SK-N-SH (cell line): Measurements from ENCODE around the gene SLC5A11. TPM values are rescaled to one million over a fixed set of nuclear protein-coding genes. Genes with fewer than 3 reads are reported as not detected.

Experiments used
- CTCF ChIA-PET: fragments of 300-600, 350-600 bp; formaldehyde crosslinking; extraction: SDS; loops from one replicate; lab custom pipeline; 2021; lab: Yijun Ruan, JAX
- POLR2A ChIA-PET: fragments of 350-600 bp; sonication (Branson Sonifier 250); formaldehyde crosslinking; extraction: SDS; loops from one replicate; lab custom pipeline; 2020; ENCODE audit warnings: antibody characterized with exemption, inconsistent platforms; lab: Yijun Ruan, JAX
- DNase-seq: peaks from one replicate; pipeline ENCODE4 v3.0.0; 2012
- H2AFZ ChIP-seq: fragments of 200-600 bp; sonication (generic); 2 replicates; pipeline ENCODE4 v1.8.1; 2016; ENCODE audit warnings: antibody characterized with exemption, mild to moderate bottlenecking, low read depth
- H3F3A ChIP-seq: fragments of 200-600 bp; sonication (generic); replicated peaks from 2 replicates; pipeline ENCODE3; 2016; ENCODE audit warnings: antibody characterized with exemption, mild to moderate bottlenecking; ENCODE audit not compliant: insufficient read depth
- H3K27ac ChIP-seq, 2 experiments: fragments of 200-500 bp in 1 of 2; fragments of 200-600 bp in 1 of 2; sonication (Bioruptor generic) in 1 of 2; sonication (generic), shearing (Covaris generic) in 1 of 2; 2 replicates each; pipeline versions ENCODE4 v1.5.1 to v1.6.1; 2014 to 2016; ENCODE audit warnings: low read depth in 2 of 2, inconsistent platforms in 1 of 2, low read length in 1 of 2, mild to moderate bottlenecking in 1 of 2, mixed read lengths in 1 of 2
- H3K27me3 ChIP-seq: fragments of 200-600 bp; sonication (generic), shearing (Covaris generic); 2 replicates; pipeline ENCODE4 v1.6.1; 2016; ENCODE audit warnings: mixed run types; ENCODE audit not compliant: insufficient read depth
- H3K36me3 ChIP-seq, 2 experiments: fragments of 200-500 bp in 1 of 2; fragments of 200-600 bp in 1 of 2; sonication (Bioruptor generic) in 1 of 2; sonication (generic) in 1 of 2; replicated peaks in 1 of 2; 2 replicates each; pipeline versions ENCODE3 to v1.5.1; 2014 to 2016; ENCODE audit warnings: low read length in 1 of 2, mild to moderate bottlenecking in 1 of 2; ENCODE audit not compliant: insufficient read depth in 2 of 2, control insufficient read depth in 1 of 2
- H3K4me1 ChIP-seq, 2 experiments: fragments of 200-500 bp in 1 of 2; fragments of 200-600 bp in 1 of 2; sonication (Bioruptor generic) in 1 of 2; sonication (generic), shearing (Covaris generic) in 1 of 2; 2 replicates each; pipeline versions ENCODE4 v1.5.1 to v1.6.1; 2014 to 2016; ENCODE audit warnings: low read depth in 1 of 2, low read length in 1 of 2, mixed run types in 1 of 2; ENCODE audit not compliant: insufficient read depth in 2 of 2, control insufficient read depth in 1 of 2
- H3K4me2 ChIP-seq: fragments of 200-600 bp; sonication (generic), shearing (Covaris generic); 2 replicates; pipeline ENCODE4 v1.6.1; 2017; ENCODE audit warnings: mixed run types
- H3K4me3 ChIP-seq, 2 experiments: fragments of 200-500 bp in 1 of 2; fragments of 200-600 bp in 1 of 2; sonication (Bioruptor generic) in 1 of 2; sonication (generic), shearing (Covaris generic) in 1 of 2; 2 replicates each; pipeline versions ENCODE4 v1.5.1 to v1.8.1; 2014 to 2016; ENCODE audit warnings: low read depth in 2 of 2, inconsistent platforms in 1 of 2, low read length in 1 of 2, mild to moderate bottlenecking in 1 of 2, mixed read lengths in 1 of 2, moderate library complexity in 1 of 2
- H3K79me2 ChIP-seq: fragments of 200-600 bp; sonication (generic); 2 replicates; pipeline ENCODE4 v1.8.1; 2017; ENCODE audit warnings: mild to moderate bottlenecking; ENCODE audit not compliant: insufficient read depth
- H3K9ac ChIP-seq: fragments of 200-600 bp; sonication (generic); 2 replicates; pipeline ENCODE4 v1.6.1; 2017; ENCODE audit warnings: mixed run types
- H3K9me2 ChIP-seq: fragments of 200-600 bp; sonication (generic); 2 replicates; pipeline ENCODE4 v1.6.1; 2017; ENCODE audit warnings: mixed run types
- H3K9me3 ChIP-seq: fragments of 200-600 bp; sonication (generic); 2 replicates; pipeline ENCODE4 v1.6.1; 2017; ENCODE audit warnings: mixed run types, mild to moderate bottlenecking, moderate library complexity
- H4K20me1 ChIP-seq: fragments of 200-600 bp; sonication (generic); 2 replicates; pipeline ENCODE4 v1.6.1; 2017; ENCODE audit warnings: mild to moderate bottlenecking, mixed run types; ENCODE audit not compliant: insufficient read depth
- CHD2 ChIP-seq: fragments of 150-350 bp; IDR thresholded peaks from 2 replicates; pipeline ENCODE4 v1.6.1; 2018; ENCODE audit warnings: low read length; ENCODE audit not compliant: partially characterized antibody
- ELF1 ChIP-seq: IDR thresholded peaks from 2 replicates; pipeline ENCODE4 v1.4.0; 2012
- EZH2phosphoT487 ChIP-seq: fragments of 200-600 bp; sonication (generic); IDR thresholded peaks from 2 replicates; pipeline ENCODE4 v1.6.1; 2017; ENCODE audit warnings: low read depth, mixed run types, mild to moderate bottlenecking, antibody characterized with exemption, moderate library complexity, borderline replicate concordance
- FOSL2 ChIP-seq: IDR thresholded peaks from 2 replicates; pipeline ENCODE4 v1.4.0; 2012; ENCODE audit warnings: low read depth, mild to moderate bottlenecking, moderate library complexity, borderline replicate concordance
- GABPA ChIP-seq: IDR thresholded peaks from 2 replicates; pipeline ENCODE4 v1.4.0; 2012; ENCODE audit warnings: low read depth, mild to moderate bottlenecking
- GATA2 ChIP-seq: sonication (generic); formaldehyde crosslinking; IDR thresholded peaks from 2 replicates; pipeline ENCODE4 v1.5.0; 2020; ENCODE audit warnings: mild to moderate bottlenecking, missing genetic modification reagents
- MEF2A ChIP-seq: IDR thresholded peaks from 2 replicates; pipeline ENCODE4 v1.4.0; 2012; ENCODE audit warnings: low read depth, borderline replicate concordance
- NRF1 ChIP-seq: IDR thresholded peaks from 2 replicates; pipeline ENCODE4 v1.6.1; 2012; ENCODE audit warnings: low read depth, mild to moderate bottlenecking, low read length
- RFX5 ChIP-seq: IDR thresholded peaks from 2 replicates; pipeline ENCODE4 v1.6.1; 2012; ENCODE audit warnings: mild to moderate bottlenecking, improper control_type of control experiment, low read length
- RXRA ChIP-seq: IDR thresholded peaks from 2 replicates; pipeline ENCODE4 v1.4.0; 2012; ENCODE audit warnings: low read depth, mild to moderate bottlenecking, borderline replicate concordance
- SMC3 ChIP-seq: IDR thresholded peaks from 2 replicates; pipeline ENCODE4 v1.6.1; 2012; ENCODE audit warnings: low read depth, low read length, improper control_type of control experiment
- TAF1 ChIP-seq: IDR thresholded peaks from 2 replicates; pipeline ENCODE4 v1.6.1; 2012; ENCODE audit warnings: low read depth, mild to moderate bottlenecking, low read length, moderate library complexity, borderline replicate concordance
- TCF12 ChIP-seq: IDR thresholded peaks from 2 replicates; pipeline ENCODE4 v1.4.0; 2012
- TEAD4 ChIP-seq: IDR thresholded peaks from 2 replicates; pipeline ENCODE4 v1.4.0; 2012; ENCODE audit warnings: mild to moderate bottlenecking, borderline replicate concordance; ENCODE audit not compliant: insufficient read depth
- YY1 ChIP-seq: IDR thresholded peaks from 2 replicates; pipeline ENCODE4 v1.4.0; 2012; ENCODE audit warnings: low read depth, mild to moderate bottlenecking
- WGBS: methylation state at CpG from one replicate; pipeline ENCODE4 v1.1.6; 2017; ENCODE audit warnings: low lambda C conversion rate; 5-methylcytosine and 5-hydroxymethylcytosine counted together
- polyA plus RNA-seq, 3 experiments: library from polyadenylated mRNA; depleted of rRNA; stranded (reverse); fragments of >200 nt; gene quantifications; 2 replicates each; pipeline ENCODE4 v1.2.3, GENCODE V29; 2012
- TF ChIP-seq, protein P1 (sequence below): fragments of 150-350 bp; IDR thresholded peaks from 2 replicates; pipeline ENCODE4 v1.6.1; 2016; ENCODE audit warnings: mild to moderate bottlenecking, low read depth, low read length
- TF ChIP-seq, protein P2 (sequence below): fragments of 150-350 bp; IDR thresholded peaks from 2 replicates; pipeline ENCODE4 v1.6.1; 2017; ENCODE audit warnings: antibody characterized with exemption, low read length, low read depth, borderline replicate concordance
- TF ChIP-seq, protein P3 (sequence below): IDR thresholded peaks from 2 replicates; pipeline ENCODE4; 2012

The SLC5A11 gene
- polyA plus RNA-seq, 1 of the 3 experiments (the other 2 are of a cell fraction) = not detected

DNA sequence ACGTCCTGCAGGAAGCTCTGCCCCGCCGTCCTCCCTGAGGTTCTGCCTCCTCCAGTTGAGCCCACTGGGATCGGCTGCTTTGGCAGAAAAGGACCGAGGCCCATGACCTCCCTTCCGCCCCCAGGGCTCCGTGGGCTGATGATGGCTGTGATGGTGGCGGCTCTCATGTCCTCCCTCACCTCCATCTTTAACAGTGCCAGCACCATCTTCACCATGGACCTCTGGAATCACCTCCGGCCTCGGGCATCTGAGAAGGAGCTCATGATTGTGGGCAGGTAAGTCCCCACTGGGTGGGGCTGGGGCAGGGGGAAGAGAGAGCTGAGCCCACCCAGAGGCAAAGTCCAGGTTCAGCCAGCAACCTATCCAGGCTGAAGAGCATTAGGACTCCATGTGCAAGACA lies 61.1 kb downstream of the SLC5A11 start:
- ChIA-PET CTCF (interaction anchor here (0.9 to 1.6 kb wide), 5 partner anchors 9 to 114 kb away, joined by 3 to 6 read pairs (median 3); no protein-coding TSS in a partner anchor), POLR2A (no interaction called here)
- DNase-seq = no peak
- H4K20me1 ChIP-seq = no peaks in the 10 kb centered on the region
- H3K9me2 ChIP-seq = no peaks in the 10 kb centered on the region
- H3F3A ChIP-seq = no peaks in the 10 kb centered on the region
- no peak overlapping the region for H3K4me2 ChIP-seq
- no peak overlapping the region for H3K9ac ChIP-seq
- H3K4me1 ChIP-seq = no peaks in the 10 kb centered on the region
- H3K79me2 ChIP-seq = no peaks in the 10 kb centered on the region
- no peak overlapping the region for H3K4me3 ChIP-seq
- H3K27ac ChIP-seq = no peak overlapping the region
- H2AFZ ChIP-seq = no peak overlapping the region
- H3K9me3 ChIP-seq = no peaks in the 10 kb centered on the region
- WGBS = 91% methylated on average over 7 of the region's 10 CpGs
- no peaks in the 10 kb centered on the region for H3K36me3 ChIP-seq
- TF ChIP-seq EZH2phosphoT487 = no peak
- no peak for TF ChIP-seq RFX5
- no peak for TF ChIP-seq GABPA
- no peak for TF ChIP-seq TAF1
- no peak for TF ChIP-seq YY1
- no peak for TF ChIP-seq ELF1
- no peak for TF ChIP-seq RXRA
- no peak for TF ChIP-seq MEF2A
- no peak for TF ChIP-seq TEAD4
- no peak for TF ChIP-seq TCF12
- TF ChIP-seq, all 33 proteins: peak for 0
- no peaks in the 10 kb centered on the region; the same call in 1 of the 2 replicates for H3K27me3 ChIP-seq

DNA sequence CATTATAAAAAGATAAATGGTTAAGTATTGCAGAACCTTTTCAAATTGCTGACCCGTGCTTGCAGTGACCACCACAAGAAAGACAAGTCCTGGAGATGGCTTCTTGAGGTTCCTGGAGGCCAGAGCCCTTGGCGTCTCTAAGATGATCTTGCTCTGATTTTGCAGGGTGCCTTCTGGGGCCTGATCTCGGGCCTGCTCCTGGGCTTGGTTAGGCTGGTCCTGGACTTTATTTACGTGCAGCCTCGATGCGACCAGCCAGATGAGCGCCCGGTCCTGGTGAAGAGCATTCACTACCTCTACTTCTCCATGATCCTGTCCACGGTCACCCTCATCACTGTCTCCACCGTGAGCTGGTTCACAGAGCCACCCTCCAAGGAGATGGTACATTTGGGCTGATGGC lies 63.0 kb downstream of the SLC5A11 start:
- Histone ChIP-seq H3K4me1 (no peaks in the 10 kb centered on the region), H3K27me3 (no peaks in the 10 kb centered on the region; the same call in 1 of the 2 replicates), H4K20me1 (no peaks in the 10 kb centered on the region), H3K4me3 (no peak overlapping the region), H2AFZ (no peak overlapping the region), H3K27ac (no peak overlapping the region), H3K79me2 (no peaks in the 10 kb centered on the region), H3K4me2 (no peak overlapping the region), H3F3A (no peaks in the 10 kb centered on the region), H3K36me3 (no peaks in the 10 kb centered on the region), H3K9me2 (no peaks in the 10 kb centered on the region), H3K9ac (no peak overlapping the region), H3K9me3 (no peaks in the 10 kb centered on the region)
- TF ChIP-seq, protein P1, sequence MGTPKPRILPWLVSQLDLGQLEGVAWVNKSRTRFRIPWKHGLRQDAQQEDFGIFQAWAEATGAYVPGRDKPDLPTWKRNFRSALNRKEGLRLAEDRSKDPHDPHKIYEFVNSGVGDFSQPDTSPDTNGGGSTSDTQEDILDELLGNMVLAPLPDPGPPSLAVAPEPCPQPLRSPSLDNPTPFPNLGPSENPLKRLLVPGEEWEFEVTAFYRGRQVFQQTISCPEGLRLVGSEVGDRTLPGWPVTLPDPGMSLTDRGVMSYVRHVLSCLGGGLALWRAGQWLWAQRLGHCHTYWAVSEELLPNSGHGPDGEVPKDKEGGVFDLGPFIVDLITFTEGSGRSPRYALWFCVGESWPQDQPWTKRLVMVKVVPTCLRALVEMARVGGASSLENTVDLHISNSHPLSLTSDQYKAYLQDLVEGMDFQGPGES = no peak
- TF ChIP-seq EZH2phosphoT487 (no peak), GATA2 (CRISPR knock-in tag) (no peak), SMC3 (no peak), CHD2 (no peak), FOSL2 (no peak), TAF1 (no peak), YY1 (no peak), NRF1 (no peak)
- TF ChIP-seq, protein P2, sequence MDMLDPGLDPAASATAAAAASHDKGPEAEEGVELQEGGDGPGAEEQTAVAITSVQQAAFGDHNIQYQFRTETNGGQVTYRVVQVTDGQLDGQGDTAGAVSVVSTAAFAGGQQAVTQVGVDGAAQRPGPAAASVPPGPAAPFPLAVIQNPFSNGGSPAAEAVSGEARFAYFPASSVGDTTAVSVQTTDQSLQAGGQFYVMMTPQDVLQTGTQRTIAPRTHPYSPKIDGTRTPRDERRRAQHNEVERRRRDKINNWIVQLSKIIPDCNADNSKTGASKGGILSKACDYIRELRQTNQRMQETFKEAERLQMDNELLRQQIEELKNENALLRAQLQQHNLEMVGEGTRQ = no peak
- TF ChIP-seq, protein P3, sequence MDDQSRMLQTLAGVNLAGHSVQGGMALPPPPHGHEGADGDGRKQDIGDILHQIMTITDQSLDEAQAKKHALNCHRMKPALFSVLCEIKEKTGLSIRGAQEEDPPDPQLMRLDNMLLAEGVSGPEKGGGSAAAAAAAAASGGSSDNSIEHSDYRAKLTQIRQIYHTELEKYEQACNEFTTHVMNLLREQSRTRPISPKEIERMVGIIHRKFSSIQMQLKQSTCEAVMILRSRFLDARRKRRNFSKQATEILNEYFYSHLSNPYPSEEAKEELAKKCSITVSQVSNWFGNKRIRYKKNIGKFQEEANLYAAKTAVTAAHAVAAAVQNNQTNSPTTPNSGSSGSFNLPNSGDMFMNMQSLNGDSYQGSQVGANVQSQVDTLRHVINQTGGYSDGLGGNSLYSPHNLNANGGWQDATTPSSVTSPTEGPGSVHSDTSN = no peak
- no peak for DNase-seq
- ChIA-PET CTCF (no interaction called here), POLR2A (no interaction called here)
- 85% methylated on average over 6 of the region's 10 CpGs for WGBS
